Esophagus (tissue), 2 donors: ENCODE results near the gene PRRG2. TPM values are rescaled to one million over a fixed set of nuclear protein-coding genes. Genes with fewer than 3 reads are reported as not detected.
A peak's percentile ranks its signal among the peaks of the same experiment; 100 is the strongest.

Experiments
- H3K27ac ChIP-seq, 2 donors: one replicate each; pipeline ENCODE4 v1.5.1; 2013; ENCODE audit warnings: low read depth in 2 of 2, mild to moderate bottlenecking in 2 of 2, inconsistent platforms in 1 of 2, low read length in 1 of 2, moderate library complexity in 1 of 2
- H3K27me3 ChIP-seq, 2 donors: one replicate each; pipeline ENCODE4 v1.6.1; 2013; ENCODE audit warnings: low read length in 2 of 2, control low read depth in 1 of 2, mild to moderate bottlenecking in 1 of 2; ENCODE audit not compliant: insufficient read depth in 2 of 2, control insufficient read depth in 1 of 2
- H3K36me3 ChIP-seq, 2 donors: one replicate each; pipeline ENCODE4 v1.6.1; 2013; ENCODE audit warnings: low read length in 1 of 2; ENCODE audit not compliant: control insufficient read depth in 2 of 2, insufficient read depth in 2 of 2
- H3K4me1 ChIP-seq, 2 donors: one replicate each; pipeline ENCODE4 v1.6.1; 2013; ENCODE audit warnings: low read length in 1 of 2; ENCODE audit not compliant: control insufficient read depth in 2 of 2, insufficient read depth in 2 of 2
- H3K4me3 ChIP-seq, 2 donors: one replicate each; pipeline ENCODE4 v1.5.1; 2013; ENCODE audit warnings: low read length in 2 of 2, mild to moderate bottlenecking in 2 of 2, low read depth in 1 of 2, moderate library complexity in 1 of 2
- H3K9me3 ChIP-seq, 2 donors: one replicate each; pipeline ENCODE4 v1.6.1; 2013; ENCODE audit warnings: mild to moderate bottlenecking in 2 of 2, low read depth in 1 of 2, low read length in 1 of 2, moderate library complexity in 1 of 2; ENCODE audit not compliant: control insufficient read depth in 2 of 2, insufficient read depth in 1 of 2
- WGBS, 2 donors: extraction: QIAGEN DNeasy Blood & Tissue Kit; methylation state at CpG; one replicate each; pipeline ENCODE4 v1.1.7; 2013; 5-methylcytosine and 5-hydroxymethylcytosine counted together
- polyA plus RNA-seq, 2 donors: library from polyadenylated mRNA; stranded (reverse); fragments of 200-250 nt; gene quantifications; one replicate each; pipeline ENCODE4 v1.2.3, GENCODE V29; 2013
- donor health status: healthy with polysubstance abuse.
- donor health status: Bipolar disorder and iron deficiency.

Gene PRRG2
- polyA plus RNA-seq, 2 donors, result 10.1 to 12.7 TPM

DNA sequence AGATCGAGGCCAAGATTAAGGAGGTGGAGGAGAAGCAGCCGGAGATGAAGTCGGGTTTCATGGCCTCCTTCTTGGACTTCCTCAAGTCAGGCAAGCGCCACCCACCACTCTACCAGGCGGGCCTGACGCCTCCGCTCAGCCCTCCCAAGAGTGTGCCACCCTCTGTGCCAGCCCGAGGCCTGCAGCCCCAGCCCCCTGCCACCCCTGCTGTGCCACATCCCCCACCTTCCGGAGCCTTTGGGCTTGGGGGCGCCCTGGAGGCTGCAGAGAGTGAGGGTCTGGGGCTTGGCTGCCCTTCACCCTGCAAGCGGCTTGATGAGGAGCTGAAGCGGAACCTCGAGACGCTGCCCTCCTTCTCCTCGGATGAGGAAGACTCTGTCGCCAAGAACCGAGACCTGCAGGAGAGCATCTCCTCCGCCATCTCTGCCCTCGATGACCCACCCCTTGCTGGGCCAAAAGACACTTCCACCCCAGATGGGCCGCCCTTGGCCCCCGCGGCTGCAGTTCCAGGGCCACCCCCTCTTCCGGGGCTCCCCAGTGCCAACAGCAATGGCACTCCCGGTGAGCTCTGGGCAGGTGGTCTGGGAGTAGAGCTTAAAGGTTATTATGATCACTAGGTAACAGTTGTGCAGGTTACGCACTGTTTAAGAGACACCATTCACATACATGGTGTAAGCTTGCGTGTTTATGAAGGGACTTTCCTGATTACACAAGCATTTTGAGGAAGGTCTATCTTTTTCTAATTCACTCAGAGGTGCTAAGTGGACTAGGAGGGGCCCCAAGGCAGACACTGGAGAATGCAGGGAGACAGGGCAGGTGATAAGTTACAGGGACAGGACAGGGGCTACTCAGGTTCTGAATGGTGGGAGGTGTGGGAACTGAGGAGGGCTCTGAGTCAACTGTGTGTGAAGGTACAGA is 18.5 kb downstream of the PRRG2 start:
- peaks cover 8 to 53% of the 10 kb centered on the region in 2 donors for H3K36me3 ChIP-seq

DNA sequence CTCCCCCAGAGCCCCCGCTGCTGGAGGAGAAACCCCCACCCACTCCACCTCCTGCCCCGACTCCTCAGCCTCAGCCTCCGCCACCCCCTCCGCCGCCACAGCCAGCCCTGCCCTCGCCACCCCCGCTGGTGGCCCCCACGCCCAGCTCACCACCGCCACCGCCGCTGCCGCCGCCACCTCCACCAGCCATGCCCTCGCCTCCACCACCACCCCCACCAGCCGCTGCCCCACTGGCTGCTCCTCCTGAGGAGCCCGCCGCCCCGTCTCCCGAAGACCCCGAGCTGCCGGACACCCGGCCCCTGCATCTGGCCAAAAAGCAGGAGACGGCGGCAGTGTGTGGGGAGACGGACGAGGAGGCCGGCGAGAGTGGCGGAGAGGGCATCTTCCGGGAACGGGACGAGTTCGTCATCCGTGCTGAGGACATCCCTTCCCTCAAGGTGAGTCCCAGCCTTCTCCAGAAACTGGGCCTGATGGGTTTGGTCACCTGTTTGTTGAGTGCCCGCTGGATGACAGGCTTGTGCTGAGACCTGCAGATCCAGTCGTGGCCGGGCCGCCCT is 20.4 kb downstream of the PRRG2 start:
- peaks cover 8 to 42% of the 10 kb centered on the region in 2 donors for H3K36me3 ChIP-seq
- 95 to 97% methylated on average over 27 to 38 of the region's 38 CpGs for WGBS, 2 donors
- no peaks in the 10 kb centered on the region for H3K9me3 ChIP-seq

More for the DNA sequence above, 18.5 kb downstream of the PRRG2 start:
- Histone ChIP-seq H3K4me1 (peaks cover 0 to 1% of the 10 kb centered on the region in 2 donors), H3K4me3 (no peak overlapping the region), H3K27me3 (no peaks in the 10 kb centered on the region), H3K9me3 (no peaks in the 10 kb centered on the region), H3K27ac (no peak overlapping the region)
- WGBS, 2 donors, result 94 to 95% methylated on average over 25 to 26 of the region's 26 CpGs

DNA sequence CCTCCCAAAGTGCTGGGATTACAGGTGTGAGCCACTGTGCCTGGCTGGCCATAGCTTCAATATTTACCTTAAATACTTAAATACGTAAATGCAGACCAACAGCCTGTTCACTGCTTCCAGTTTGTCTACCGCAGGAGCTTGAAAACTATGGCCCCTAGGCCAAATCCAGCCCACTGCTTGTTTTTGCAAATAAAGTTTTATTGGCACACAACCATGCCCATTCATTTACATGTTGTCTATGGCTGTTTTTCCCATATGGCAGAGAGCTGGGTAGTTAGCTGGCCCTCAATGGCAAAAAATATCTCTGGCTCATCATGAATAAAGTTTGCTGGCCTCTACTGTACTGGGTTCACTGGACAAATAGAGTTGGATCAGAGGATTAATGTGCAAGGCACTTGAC is 21.7 kb downstream of the PRRG2 start:
- peaks cover 8 to 37% of the 10 kb centered on the region in 2 donors for H3K36me3 ChIP-seq
- WGBS, 2 donors, result 97% methylated on average over 2 of the region's 2 CpGs

More for the DNA sequence above, 20.4 kb downstream of the PRRG2 start:
- H3K27me3 ChIP-seq, result no peaks in the 10 kb centered on the region
- no peaks in the 10 kb centered on the region for H3K4me1 ChIP-seq
- no peak overlapping the region for H3K4me3 ChIP-seq
- H3K27ac ChIP-seq, result no peak overlapping the region

DNA sequence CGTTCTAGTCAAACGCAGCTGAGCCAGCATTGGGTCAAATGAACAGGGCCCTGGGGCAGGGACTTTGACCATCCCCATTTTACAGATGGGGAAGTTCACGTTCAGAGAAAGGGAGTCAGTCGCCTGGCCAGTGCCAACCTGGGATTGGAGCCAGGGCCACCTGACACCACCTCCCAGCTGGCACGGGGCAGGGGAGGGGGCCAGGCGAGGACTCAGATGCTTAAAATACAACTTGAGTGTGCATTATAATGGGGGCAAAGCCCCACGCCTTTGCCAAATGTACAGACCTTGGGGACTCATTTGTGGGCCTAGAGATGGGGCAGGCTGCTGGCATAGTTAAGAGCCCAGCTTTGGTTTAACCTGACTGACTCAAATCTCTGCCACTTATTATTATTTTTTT is 24.5 kb downstream of the PRRG2 start:
- peaks cover 4 to 32% of the 10 kb centered on the region in 2 donors for H3K36me3 ChIP-seq

More for the DNA sequence above, 21.7 kb downstream of the PRRG2 start:
- no peak overlapping the region for H3K27ac ChIP-seq
- no peak overlapping the region for H3K4me3 ChIP-seq
- no peaks in the 10 kb centered on the region for H3K27me3 ChIP-seq
- H3K4me1 ChIP-seq, result no peaks in the 10 kb centered on the region
- no peaks in the 10 kb centered on the region for H3K9me3 ChIP-seq

DNA sequence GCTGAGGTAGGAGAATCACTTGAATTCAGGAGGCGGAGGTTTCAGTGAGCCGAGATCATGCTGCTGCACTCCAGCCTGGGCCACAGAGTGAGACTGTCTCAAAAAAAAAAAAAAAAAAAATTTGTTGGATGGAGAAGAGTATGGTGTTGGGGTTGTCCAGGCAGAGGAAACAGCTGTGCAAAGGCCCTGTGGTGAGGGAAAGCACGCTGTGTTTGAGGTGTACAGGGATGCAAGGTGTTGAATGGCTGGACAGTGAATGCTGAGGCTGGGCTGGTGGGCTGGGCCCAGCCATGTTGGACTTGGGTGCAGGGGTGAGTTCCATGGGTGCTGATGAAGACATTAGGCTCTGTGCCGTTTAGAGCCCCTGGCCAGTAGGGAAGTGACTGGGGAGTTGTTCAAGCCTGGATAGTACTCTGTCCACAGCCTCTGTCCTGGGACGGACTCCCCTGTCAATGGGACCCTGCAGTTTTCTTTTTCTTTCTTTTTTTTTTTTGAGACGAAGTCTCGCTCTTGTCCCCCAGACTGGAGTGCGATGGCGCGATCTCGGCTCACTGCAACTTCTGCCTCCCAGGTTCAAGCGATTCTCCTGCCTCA is 28.5 kb downstream of the PRRG2 start:
- Histone ChIP-seq H3K9me3 (no peaks in the 10 kb centered on the region), H3K27ac (no peak overlapping the region), H3K4me1 (peaks cover 0 to 5% of the 10 kb centered on the region in 2 donors), H3K27me3 (no peaks in the 10 kb centered on the region), H3K4me3 (no peak overlapping the region), H3K36me3 (peaks cover 0 to 15% of the 10 kb centered on the region in 2 donors)
- WGBS, 2 donors, result 95 to 96% methylated on average over 11 to 12 of the region's 12 CpGs

More for the DNA sequence above, 24.5 kb downstream of the PRRG2 start:
- 82 to 83% methylated on average over 7 of the region's 7 CpGs for WGBS, 2 donors
- Histone ChIP-seq H3K4me3 (no peak overlapping the region), H3K27me3 (no peaks in the 10 kb centered on the region), H3K27ac (no peak overlapping the region), H3K9me3 (no peaks in the 10 kb centered on the region), H3K4me1 (no peaks in the 10 kb centered on the region)

DNA sequence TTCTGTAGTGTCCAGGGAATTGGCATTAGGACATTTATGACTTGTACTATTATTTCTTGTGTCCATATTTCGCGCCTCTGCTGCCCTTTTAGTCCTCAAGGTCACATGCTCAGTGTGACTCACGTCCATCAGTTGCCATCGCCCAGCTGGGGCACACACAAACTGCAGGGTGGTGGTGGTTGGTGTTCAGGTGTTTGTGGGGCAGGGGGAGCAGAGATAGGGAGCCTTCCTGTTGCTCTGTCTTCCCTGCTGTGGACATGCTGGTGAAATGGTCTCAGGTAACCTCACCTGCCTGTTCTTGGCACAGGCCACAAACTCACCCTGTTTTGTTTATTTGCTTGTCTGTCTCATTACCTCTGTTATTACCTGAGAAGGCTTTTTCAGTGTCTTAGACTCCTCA is 32.3 kb downstream of the PRRG2 start:
- Histone ChIP-seq H3K36me3 (peaks cover 0 to 29% of the 10 kb centered on the region in 2 donors), H3K9me3 (no peaks in the 10 kb centered on the region), H3K4me1 (peaks cover 0 to 5% of the 10 kb centered on the region in 2 donors), H3K27me3 (no peaks in the 10 kb centered on the region), H3K27ac (peak overlapping the region; percentile 48 to 72), H3K4me3 (no peak overlapping the region)
- WGBS, 2 donors, result 65 to 73% methylated on average over 4 of the region's 4 CpGs

DNA sequence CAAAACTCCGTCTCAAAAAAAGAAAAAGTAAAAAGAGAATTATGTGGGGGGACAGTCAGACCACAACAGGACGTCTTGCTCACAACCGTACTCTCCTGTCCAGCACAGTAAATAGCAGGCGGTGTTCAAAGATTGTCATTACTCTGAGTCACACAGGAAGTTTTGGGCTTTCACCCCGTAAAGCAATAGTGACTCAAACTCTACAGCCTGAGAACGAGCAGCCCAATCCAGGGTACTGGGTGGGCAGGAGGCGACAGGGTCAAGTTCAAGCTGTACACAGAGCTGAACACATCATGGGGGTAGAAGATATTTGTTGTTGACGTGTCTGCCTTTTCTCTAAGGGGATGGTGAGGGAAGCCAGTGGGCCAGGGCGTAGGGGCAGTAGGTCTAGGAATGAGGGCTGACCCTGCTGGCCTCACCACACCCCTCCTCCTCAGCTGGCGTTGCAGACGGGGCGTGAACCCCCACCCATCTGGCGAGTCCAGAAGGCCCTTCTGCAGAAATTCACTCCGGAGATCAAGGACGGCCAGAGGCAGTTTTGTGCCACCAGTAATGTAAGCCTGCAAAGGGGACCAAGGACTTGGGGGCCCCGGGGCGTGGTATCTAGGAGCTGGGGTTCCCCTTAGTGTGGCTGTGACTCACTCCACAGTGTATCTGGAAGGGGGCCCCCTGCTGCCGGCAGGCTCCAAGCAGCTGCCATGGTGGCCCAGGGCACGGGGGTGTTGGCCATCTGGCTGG is 33.1 kb downstream of the PRRG2 start:
- H3K27me3 ChIP-seq, result no peaks in the 10 kb centered on the region
- H3K4me1 ChIP-seq, result peaks cover 0 to 5% of the 10 kb centered on the region in 2 donors
- H3K36me3 ChIP-seq, result peaks cover 0 to 32% of the 10 kb centered on the region in 2 donors
- peak overlapping the region in 1 of 2 donors; percentile 42 for H3K27ac ChIP-seq
- no peak overlapping the region for H3K4me3 ChIP-seq
- no peaks in the 10 kb centered on the region for H3K9me3 ChIP-seq
- WGBS, 2 donors, result 74 to 79% methylated on average over 19 of the region's 19 CpGs

DNA sequence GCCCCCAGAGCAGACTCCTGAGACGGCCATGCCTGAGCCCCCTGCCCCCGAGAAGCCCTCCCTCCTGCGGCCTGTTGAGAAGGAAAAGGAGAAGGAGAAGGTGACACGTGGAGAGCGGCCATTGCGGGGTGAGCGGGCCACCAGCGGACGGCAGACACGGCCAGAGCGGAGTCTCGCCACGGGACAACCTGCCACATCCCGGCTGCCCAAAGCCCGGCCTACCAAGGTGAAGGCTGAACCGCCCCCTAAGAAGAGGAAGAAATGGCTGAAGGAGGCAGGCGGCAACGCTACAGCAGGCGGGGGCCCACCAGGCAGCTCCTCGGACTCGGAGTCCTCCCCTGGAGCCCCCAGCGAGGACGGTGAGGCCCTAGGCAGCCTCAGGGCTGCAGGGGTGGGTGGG is 34.7 kb downstream of the PRRG2 start:
- H3K36me3 ChIP-seq, result peaks cover 0 to 28% of the 10 kb centered on the region in 2 donors
- H3K27me3 ChIP-seq, result no peaks in the 10 kb centered on the region
- H3K9me3 ChIP-seq, result no peaks in the 10 kb centered on the region
- H3K27ac ChIP-seq, result no peak overlapping the region
- WGBS, 2 donors, result 96 to 97% methylated on average over 22 to 23 of the region's 23 CpGs
- no peak overlapping the region for H3K4me3 ChIP-seq
- H3K4me1 ChIP-seq, result peaks cover 0 to 5% of the 10 kb centered on the region in 2 donors

DNA sequence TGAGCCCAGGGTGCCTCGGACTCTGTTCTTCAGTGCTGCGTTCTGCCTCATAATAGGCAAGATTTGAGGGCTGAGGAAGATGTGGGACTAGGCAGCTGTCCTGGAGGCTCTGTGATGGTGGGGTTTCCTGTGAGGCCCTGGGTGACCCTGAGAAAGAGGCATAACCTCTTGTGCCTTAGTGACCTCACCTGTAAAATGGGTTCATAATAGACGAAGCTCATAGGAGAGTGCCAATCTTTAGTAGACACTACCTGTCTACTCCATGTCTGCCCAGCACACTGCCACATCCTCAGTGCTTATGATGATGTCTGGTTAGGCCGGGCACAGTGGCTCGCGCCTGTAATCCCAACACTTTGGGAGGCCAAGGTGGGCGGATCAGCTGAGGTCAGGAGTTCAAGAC is 35.4 kb downstream of the PRRG2 start:
- Histone ChIP-seq H3K4me3 (no peak overlapping the region), H3K4me1 (peaks cover 0 to 5% of the 10 kb centered on the region in 2 donors), H3K27ac (no peak overlapping the region), H3K9me3 (no peaks in the 10 kb centered on the region), H3K36me3 (peaks cover 3 to 32% of the 10 kb centered on the region in 2 donors), H3K27me3 (no peaks in the 10 kb centered on the region)
- WGBS, 2 donors, result 96% methylated on average over 7 of the region's 7 CpGs
